Activated T-cell treated with anti-CD3 and anti-CD28 coated beads, Interleukin-2, amount 50 U/mL, for 72 hours (primary cell): ENCODE data around the gene PID1. TPM values are rescaled to one million over a fixed set of nuclear protein-coding genes. Genes with fewer than 3 reads are reported as not detected.

Experiments
- ATAC-seq, 2 donors: fragments of 150-1000 bp; cut with Tn5 transposase; replicated peaks in 1 of 2; 2 replicates each; pipeline ENCODE4 v1.10.0; 2021; ENCODE audit warnings: moderate library complexity in 2 of 2, mild to moderate bottlenecking in 1 of 2
- DNase-seq, 2 donors: peaks; one replicate each; pipeline ENCODE4 v3.0.0; 2021 to 2022; ENCODE audit warnings: mixed read lengths in 1 of 2
- H3K27ac Mint-ChIP-seq: one replicate; pipeline ENCODE4 v1.8.0; 2022; ENCODE audit warnings: mild to moderate bottlenecking, moderate library complexity, mixed read lengths
- H3K27me3 Mint-ChIP-seq: one replicate; pipeline ENCODE4 v1.8.0; 2022; ENCODE audit warnings: low read depth, mixed read lengths
- H3K36me3 Mint-ChIP-seq, 2 donors: one replicate each; pipeline ENCODE4 v1.8.0; 2022; ENCODE audit warnings: mixed read lengths in 2 of 2, mild to moderate bottlenecking in 1 of 2; ENCODE audit not compliant: insufficient read depth in 2 of 2
- H3K4me1 Mint-ChIP-seq: one replicate; pipeline ENCODE4 v1.8.0; 2022; ENCODE audit warnings: low read depth, mixed read lengths
- H3K4me3 Mint-ChIP-seq, 2 donors: one replicate each; pipeline ENCODE4 v1.8.0; 2022; ENCODE audit warnings: mild to moderate bottlenecking in 2 of 2, mixed read lengths in 2 of 2, moderate library complexity in 2 of 2
- H3K9me3 Mint-ChIP-seq, 2 donors: one replicate each; pipeline ENCODE4 v1.8.0; 2022; ENCODE audit warnings: mixed read lengths in 2 of 2
- total RNA-seq, 2 donors: library from RNA; stranded (reverse); gene quantifications; one replicate each; pipeline ENCODE4 v1.2.3, GENCODE V29; 2022

The PID1 gene
- total RNA-seq, 2 donors from 2014 or later, result not detected

DNA sequence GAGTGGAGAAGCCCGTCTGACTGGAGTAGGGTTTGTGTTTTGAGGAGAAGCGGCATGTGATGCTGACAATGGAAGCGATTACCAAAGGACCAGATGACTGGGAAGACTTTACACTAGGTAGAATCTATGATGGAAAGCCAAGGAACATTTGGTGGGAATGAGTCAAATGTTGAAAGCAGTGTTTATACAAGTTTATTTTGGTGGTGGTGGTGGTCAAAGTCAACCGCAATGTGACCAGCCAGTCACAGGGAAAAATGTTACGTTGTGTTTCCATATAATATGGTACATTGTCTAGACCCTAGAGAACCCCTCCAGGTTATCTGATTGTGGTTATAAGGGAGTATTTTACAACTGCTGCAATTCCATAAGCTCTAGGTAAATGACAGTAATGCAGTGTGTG is 216.8 kb downstream of the PID1 start:
- DNase-seq (no peak), ATAC-seq (no peak)
- Mint-ChIP-seq H3K27me3 (no peaks in the 10 kb centered on the region), H3K4me1 (no peaks in the 10 kb centered on the region), H3K4me3 (no peak overlapping the region), H3K36me3 (no peaks in the 10 kb centered on the region), H3K27ac (no peak overlapping the region), H3K9me3 (peaks cover 3 to 4% of the 10 kb centered on the region in 2 donors)

DNA sequence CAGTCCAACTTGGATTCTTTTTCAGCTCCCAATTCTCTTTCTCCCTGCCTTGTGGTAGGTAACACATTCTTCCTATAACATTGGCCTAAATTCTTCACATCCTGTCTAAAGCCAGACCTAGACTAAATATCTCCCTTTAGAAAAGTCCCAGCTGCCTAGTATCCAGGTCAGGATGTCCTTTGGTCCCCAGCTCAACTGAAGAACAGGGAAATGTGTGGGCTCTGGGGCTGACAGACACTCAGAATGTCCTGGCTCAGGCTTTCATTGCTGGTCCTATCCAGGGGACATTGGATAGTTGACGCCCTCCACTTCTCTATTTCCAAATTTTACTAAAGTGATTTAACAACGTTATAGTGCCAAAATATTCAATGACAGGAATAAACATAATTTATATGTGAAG is 219.3 kb downstream of the PID1 start:
- no peak for ATAC-seq
- H3K4me3 Mint-ChIP-seq, result no peak overlapping the region

DNA sequence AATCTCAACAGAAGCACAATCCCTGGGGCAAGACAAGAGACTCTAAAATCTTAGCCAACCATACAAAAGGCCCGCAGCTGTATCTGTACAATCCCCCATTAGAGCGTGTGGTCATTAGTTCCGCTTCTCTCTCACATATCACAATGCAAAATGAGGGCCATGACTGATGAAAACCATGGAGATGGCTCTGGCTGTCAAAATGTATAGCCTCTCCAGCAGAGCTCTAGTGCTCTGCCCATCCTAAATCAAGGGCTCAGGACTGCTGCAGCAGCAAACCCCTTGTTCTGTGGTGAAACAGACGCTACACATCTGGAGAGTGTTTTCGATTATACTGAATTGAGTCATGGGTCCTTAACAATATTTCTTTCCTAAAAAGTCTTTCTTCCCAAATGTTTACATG is 221.0 kb downstream of the PID1 start:
- DNase-seq, result no peak
- Mint-ChIP-seq H3K4me1 (no peaks in the 10 kb centered on the region), H3K4me3 (no peak overlapping the region), H3K9me3 (peaks cover 0 to 5% of the 10 kb centered on the region in 2 donors), H3K27me3 (no peaks in the 10 kb centered on the region), H3K36me3 (no peaks in the 10 kb centered on the region), H3K27ac (no peak overlapping the region)
- ATAC-seq, result no peak

More for the DNA sequence above, 219.3 kb downstream of the PID1 start:
- Mint-ChIP-seq H3K27ac (no peak overlapping the region), H3K27me3 (no peaks in the 10 kb centered on the region), H3K36me3 (no peaks in the 10 kb centered on the region), H3K9me3 (peaks cover under 1 to 4% of the 10 kb centered on the region in 2 donors), H3K4me1 (no peaks in the 10 kb centered on the region)
- no peak for DNase-seq

DNA sequence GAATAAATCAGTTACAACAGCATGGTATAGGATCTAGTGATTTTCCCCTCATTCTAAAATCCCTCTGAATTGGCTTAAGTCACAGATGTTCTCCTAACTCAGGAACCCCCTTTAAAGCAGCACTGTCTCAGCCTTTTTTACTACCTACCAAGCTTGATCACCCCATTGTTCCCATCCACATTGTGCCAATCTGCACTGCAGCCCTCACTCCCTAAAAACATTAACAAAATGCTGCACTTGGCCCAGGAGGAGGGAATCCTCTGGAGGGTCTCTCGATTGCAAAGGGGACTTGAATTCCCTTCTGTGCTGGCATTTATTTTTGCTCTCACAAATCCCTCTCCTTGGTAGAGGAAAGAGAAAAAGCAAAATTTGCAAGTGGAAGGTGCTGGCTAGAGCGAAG is 223.0 kb downstream of the PID1 start:
- no peaks in the 10 kb centered on the region for H3K4me1 Mint-ChIP-seq
- H3K27me3 Mint-ChIP-seq, result no peaks in the 10 kb centered on the region
- DNase-seq (no peak), ATAC-seq (no peak)
- no peaks in the 10 kb centered on the region for H3K36me3 Mint-ChIP-seq
- H3K4me3 Mint-ChIP-seq, result no peak overlapping the region
- H3K9me3 Mint-ChIP-seq, result peaks cover 0 to 4% of the 10 kb centered on the region in 2 donors
- no peak overlapping the region for H3K27ac Mint-ChIP-seq

DNA sequence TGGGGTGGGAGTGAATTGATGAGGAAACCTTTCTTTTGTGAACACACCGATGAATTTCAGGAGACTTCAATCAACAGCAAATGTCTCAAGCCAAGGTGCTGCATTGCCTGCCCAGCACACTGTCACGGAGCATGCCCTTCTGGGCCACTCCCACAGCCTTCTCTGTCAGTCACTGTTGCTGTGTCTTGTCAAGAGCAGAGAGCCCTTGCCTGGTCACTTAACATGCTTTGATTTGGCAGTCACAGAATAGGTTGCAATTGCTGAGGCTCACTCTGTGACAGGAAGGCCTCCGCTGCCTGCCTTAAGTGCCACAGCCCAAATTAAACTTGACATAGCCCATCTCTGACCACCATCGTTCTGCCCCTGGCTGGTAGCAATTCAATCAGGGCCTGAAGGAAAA is 225.4 kb downstream of the PID1 start:
- no peaks in the 10 kb centered on the region for H3K36me3 Mint-ChIP-seq
- peaks cover 0 to 4% of the 10 kb centered on the region in 2 donors for H3K9me3 Mint-ChIP-seq
- DNase-seq (no peak), ATAC-seq (no peak)
- no peak overlapping the region for H3K4me3 Mint-ChIP-seq
- H3K4me1 Mint-ChIP-seq, result no peaks in the 10 kb centered on the region
- no peaks in the 10 kb centered on the region for H3K27me3 Mint-ChIP-seq
- H3K27ac Mint-ChIP-seq, result no peak overlapping the region

DNA sequence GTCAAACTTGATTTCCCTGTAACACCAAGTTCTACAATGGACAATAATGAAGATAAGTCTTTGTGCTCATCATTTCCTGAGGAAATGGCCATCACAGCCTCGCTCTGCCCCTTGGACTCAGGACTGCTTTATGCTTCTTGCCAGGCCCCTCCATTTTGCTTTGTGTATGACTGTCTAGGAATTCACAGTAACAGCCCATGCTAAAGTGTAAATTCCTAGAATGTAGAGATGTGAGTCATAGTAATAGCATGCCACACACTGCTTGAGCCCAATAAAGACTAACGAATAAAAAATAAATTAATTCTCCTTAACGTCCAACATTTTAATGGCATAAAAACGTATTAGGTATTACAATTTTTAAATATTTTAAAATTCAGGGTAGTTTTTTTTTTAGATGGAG is 226.5 kb downstream of the PID1 start:
- ATAC-seq (no peak), DNase-seq (no peak)
- H3K9me3 Mint-ChIP-seq, result peaks cover 0 to 4% of the 10 kb centered on the region in 2 donors
- no peak overlapping the region for H3K4me3 Mint-ChIP-seq
- no peak overlapping the region for H3K27ac Mint-ChIP-seq
- no peaks in the 10 kb centered on the region for H3K4me1 Mint-ChIP-seq
- no peaks in the 10 kb centered on the region for H3K36me3 Mint-ChIP-seq
- no peaks in the 10 kb centered on the region for H3K27me3 Mint-ChIP-seq

DNA sequence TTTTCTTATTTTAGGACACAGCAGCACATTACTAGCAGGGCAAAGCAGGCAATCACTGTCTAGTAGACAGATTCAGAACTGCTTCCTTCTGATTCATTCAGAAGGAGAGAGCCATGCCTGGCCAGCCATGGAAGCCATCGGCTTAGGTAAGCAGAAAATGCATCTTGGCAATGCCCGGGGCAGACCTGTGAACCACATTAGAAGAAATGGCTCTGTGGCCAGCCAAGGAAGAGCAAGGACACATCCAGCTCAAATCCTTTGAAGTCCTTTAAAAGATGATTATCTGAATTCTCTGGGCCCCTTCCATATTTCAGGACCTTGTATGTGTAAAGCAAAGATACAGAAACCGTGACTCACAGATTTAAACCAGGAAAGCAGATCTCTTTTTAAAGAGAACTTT is 227.4 kb downstream of the PID1 start:
- DNase-seq, result no peak
- no peak overlapping the region for H3K4me3 Mint-ChIP-seq
- no peaks in the 10 kb centered on the region for H3K36me3 Mint-ChIP-seq
- peaks cover 0 to 4% of the 10 kb centered on the region in 2 donors for H3K9me3 Mint-ChIP-seq
- no peak overlapping the region for H3K27ac Mint-ChIP-seq
- ATAC-seq, result no peak
- no peaks in the 10 kb centered on the region for H3K4me1 Mint-ChIP-seq
- no peaks in the 10 kb centered on the region for H3K27me3 Mint-ChIP-seq

DNA sequence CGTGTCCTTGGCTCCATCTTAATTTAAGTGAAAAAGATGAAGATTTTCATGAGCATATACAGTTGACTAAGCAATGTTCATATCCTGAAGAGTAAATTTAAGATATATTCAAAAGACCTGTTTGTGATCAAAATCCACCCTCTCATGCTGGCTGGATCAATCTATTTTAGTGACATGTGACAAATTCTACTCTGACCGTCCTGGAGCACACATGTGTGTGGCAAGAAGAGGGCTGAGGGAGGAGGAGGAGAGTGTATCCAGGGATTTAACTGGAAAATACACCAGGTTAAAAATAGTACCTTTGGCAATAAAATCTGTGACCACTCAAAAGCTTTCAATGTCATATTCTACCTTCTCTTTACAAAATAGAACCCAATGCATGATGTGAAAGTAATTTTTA is 228.7 kb downstream of the PID1 start:
- ATAC-seq (no peak), DNase-seq (no peak)
- no peaks in the 10 kb centered on the region for H3K27me3 Mint-ChIP-seq
- H3K27ac Mint-ChIP-seq, result no peak overlapping the region
- no peak overlapping the region for H3K4me3 Mint-ChIP-seq
- H3K4me1 Mint-ChIP-seq, result no peaks in the 10 kb centered on the region
- no peaks in the 10 kb centered on the region for H3K36me3 Mint-ChIP-seq
- H3K9me3 Mint-ChIP-seq, result peaks cover 0 to 4% of the 10 kb centered on the region in 2 donors

DNA sequence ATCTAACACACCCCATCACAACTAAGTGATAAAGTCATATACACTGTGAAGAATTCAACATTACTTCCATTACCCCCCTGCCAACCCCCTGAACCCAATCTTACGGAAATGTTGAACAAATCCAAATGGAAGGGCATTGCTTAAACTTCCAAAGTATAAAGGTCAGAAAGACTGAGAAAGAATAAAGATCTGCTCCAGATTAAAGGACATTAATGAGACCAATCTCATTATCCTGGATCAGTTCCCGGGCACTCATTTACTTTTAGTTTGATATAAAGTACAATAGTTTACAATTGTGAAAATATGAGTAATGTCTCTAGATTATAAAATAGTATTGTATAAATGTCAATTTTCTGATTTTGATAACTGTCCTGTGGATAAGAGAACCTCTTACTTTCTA is 229.4 kb downstream of the PID1 start:
- Mint-ChIP-seq H3K9me3 (peaks cover 0 to 4% of the 10 kb centered on the region in 2 donors), H3K4me1 (no peaks in the 10 kb centered on the region), H3K36me3 (no peaks in the 10 kb centered on the region), H3K27ac (no peak overlapping the region), H3K27me3 (no peaks in the 10 kb centered on the region), H3K4me3 (no peak overlapping the region)
- DNase-seq, result no peak
- ATAC-seq, result no peak

DNA sequence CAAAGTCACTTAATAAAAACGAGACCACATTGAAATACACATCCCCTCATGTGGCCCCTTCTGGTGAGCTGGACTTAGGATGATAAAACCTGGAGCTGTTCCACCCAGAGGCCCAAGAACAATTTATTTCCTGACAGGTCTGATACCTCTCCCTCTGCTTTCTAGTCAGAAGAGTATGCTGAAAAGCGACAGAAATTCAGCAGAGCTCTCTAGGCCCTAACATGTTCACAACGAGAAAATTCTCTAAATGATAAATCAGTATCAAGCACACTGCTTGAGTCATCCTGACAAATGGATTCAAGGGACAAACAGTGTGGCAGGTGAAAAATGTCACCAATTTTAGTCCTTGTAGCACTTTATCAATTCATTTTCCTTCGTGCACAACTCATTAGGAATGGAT is 233.5 kb downstream of the PID1 start:
- Mint-ChIP-seq H3K9me3 (no peaks in the 10 kb centered on the region), H3K36me3 (no peaks in the 10 kb centered on the region), H3K27me3 (no peaks in the 10 kb centered on the region), H3K27ac (no peak overlapping the region), H3K4me3 (no peak overlapping the region), H3K4me1 (no peaks in the 10 kb centered on the region)
- DNase-seq (no peak), ATAC-seq (no peak)

DNA sequence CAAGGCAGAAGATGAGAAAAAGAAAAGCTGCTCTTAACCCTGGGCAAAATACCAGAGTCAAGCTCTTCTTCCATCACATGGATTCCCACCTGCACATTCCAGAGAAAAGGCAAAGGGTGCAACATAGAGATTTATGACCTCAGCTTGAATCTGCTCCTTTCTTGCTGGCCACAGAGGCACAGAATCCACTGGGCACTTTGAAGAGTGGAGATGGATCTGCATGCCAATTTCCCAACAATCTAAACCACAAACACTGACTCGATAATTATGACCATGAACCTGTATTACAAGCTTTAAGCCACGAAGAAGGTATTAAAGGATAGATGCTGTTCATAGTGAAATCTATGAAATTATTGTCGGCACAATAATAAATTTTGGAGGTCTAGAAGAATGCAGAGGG is 237.3 kb downstream of the PID1 start:
- no peak overlapping the region for H3K4me3 Mint-ChIP-seq
- ATAC-seq, result no peak
- no peaks in the 10 kb centered on the region for H3K4me1 Mint-ChIP-seq
- DNase-seq, result no peak
- H3K27ac Mint-ChIP-seq, result no peak overlapping the region
- H3K9me3 Mint-ChIP-seq, result peaks cover 0 to 2% of the 10 kb centered on the region in 2 donors
- no peaks in the 10 kb centered on the region for H3K36me3 Mint-ChIP-seq
- no peaks in the 10 kb centered on the region for H3K27me3 Mint-ChIP-seq

DNA sequence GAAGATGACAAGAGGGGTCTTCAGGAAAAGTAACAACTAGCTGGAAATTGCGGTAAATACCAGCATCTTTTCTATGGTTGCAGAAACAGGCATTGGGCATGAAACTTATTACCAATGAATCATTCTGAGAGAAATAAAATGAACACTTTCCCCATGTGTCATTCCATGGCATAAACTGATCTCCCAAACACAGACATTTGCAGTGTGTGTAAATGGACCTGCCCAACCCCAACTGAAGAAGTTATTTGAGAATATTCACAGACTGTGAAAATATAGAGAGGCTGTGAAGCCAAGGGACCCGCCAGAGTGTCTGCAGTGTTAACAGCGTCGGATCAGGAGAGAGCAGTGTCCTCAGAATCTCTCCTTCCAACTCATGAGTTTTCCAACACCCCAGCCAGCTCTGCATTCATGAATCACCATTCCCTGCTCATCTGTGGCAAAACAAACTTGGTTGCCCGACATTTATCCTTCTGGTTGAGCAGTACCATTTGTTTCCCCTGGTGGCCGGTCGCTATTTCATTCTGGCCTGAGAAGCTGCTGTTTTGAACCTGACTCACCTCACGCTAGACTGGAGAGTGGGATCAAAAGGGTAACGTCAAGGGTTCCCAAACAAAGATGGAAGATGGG is 238.4 kb downstream of the PID1 start:
- peaks cover 0 to 2% of the 10 kb centered on the region in 2 donors for H3K9me3 Mint-ChIP-seq
- H3K27me3 Mint-ChIP-seq, result no peaks in the 10 kb centered on the region
- H3K36me3 Mint-ChIP-seq, result no peaks in the 10 kb centered on the region
- no peak overlapping the region for H3K4me3 Mint-ChIP-seq
- H3K27ac Mint-ChIP-seq, result no peak overlapping the region
- DNase-seq (no peak), ATAC-seq (no peak)
- H3K4me1 Mint-ChIP-seq, result no peaks in the 10 kb centered on the region

DNA sequence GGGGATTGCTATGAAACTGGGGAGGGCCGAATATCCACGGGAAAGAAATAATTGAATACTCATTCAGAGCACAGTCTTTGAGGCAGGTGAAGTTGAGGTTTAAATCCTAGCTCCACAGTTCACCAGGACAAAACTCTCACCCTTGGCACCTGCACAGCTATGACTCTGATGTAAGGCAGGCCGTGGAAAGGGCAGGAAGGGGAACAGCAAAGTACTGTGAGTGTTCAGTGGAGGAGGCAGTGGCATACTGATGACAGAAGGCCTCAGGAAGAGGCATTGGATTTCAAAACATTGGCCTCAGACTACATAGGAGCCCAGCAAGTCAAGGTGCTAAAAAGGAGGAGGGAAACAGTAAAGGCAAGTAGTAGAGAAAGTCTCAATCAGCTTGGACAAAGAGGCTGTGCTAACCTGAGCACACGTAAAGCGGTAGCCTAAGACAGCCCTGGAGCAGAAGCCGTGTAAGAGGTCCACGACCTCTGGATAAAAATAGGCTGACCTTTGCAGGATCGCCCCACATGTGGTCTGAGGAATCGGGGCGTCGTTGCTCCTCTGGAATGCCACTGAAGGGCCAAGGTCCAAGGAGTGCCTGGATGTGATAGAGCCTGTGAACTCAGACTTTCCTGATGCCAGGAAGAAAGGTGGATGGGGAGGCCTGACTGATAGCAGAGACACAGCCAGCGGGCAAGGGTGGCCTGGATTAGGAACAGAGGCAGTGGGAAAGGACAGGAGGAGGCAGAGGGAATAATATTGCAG is 243.6 kb downstream of the PID1 start:
- Mint-ChIP-seq H3K27me3 (no peaks in the 10 kb centered on the region), H3K4me1 (no peaks in the 10 kb centered on the region), H3K27ac (no peak overlapping the region), H3K9me3 (peaks cover 4 to 7% of the 10 kb centered on the region in 2 donors), H3K4me3 (no peak overlapping the region), H3K36me3 (no peaks in the 10 kb centered on the region)
- ATAC-seq, result no peak
- DNase-seq, result no peak

DNA sequence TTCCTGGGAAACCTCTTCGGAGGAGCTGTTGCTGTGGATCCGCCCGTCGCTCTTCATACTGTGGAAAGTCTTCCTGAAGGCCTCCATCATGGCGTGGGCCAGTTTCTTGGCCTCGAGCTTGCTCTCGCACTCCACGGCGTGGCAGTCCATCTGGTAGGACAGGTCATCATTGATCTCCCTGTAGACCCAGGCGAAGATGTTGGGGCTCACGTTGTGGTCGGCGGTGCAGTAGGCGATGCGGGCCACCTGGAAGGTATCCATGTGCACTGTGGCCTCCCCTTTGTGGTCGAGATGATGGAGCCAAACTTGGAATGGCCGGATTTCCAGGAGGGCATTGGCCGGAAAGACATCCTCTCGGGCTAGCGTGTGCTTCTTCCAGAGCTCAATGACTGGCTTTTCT is 245.4 kb downstream of the PID1 start:
- no peaks in the 10 kb centered on the region for H3K4me1 Mint-ChIP-seq
- ATAC-seq (no peak), DNase-seq (no peak)
- no peaks in the 10 kb centered on the region for H3K36me3 Mint-ChIP-seq
- no peak overlapping the region for H3K27ac Mint-ChIP-seq
- H3K27me3 Mint-ChIP-seq, result no peaks in the 10 kb centered on the region
- no peak overlapping the region for H3K4me3 Mint-ChIP-seq
- H3K9me3 Mint-ChIP-seq, result peaks cover 4 to 7% of the 10 kb centered on the region in 2 donors
